ENCODE measurements around the gene DENR.

DNA sequence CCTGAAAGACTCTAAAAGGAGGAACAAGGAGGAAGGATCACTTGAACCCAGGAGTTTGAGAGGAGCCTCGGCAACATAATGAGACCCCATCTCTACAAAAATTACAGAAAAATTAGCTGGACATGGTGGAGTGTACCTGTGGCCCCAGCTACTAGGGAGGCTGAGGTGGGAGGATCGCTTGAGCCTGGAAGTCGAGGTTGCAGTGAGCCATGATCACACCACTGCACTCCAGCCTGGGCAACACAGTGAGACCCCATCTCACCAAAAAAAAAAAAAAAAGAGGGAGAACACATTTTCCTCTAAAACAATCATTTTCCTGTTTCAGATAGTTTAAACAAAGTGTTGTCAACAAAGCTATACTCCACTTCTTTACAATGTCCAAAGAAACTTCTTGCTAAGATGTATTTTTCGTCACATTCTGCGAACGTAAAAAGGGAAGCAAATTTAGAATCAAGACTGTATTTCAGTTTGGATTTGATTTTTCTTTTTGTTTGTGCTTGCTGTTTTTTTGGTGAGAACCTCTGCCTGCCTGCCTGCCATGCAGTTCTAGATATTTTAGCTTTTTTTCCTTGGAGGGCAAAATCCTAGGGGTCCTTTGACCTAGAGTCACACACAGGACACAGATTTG, 27.1 kb upstream of the DENR start:
- TF ChIP-seq POLR2A (IDR thresholded peaks at IDR 0.05): no peak
- TF ChIP-seq, protein P1, sequence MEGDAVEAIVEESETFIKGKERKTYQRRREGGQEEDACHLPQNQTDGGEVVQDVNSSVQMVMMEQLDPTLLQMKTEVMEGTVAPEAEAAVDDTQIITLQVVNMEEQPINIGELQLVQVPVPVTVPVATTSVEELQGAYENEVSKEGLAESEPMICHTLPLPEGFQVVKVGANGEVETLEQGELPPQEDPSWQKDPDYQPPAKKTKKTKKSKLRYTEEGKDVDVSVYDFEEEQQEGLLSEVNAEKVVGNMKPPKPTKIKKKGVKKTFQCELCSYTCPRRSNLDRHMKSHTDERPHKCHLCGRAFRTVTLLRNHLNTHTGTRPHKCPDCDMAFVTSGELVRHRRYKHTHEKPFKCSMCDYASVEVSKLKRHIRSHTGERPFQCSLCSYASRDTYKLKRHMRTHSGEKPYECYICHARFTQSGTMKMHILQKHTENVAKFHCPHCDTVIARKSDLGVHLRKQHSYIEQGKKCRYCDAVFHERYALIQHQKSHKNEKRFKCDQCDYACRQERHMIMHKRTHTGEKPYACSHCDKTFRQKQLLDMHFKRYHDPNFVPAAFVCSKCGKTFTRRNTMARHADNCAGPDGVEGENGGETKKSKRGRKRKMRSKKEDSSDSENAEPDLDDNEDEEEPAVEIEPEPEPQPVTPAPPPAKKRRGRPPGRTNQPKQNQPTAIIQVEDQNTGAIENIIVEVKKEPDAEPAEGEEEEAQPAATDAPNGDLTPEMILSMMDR (IDR thresholded peaks at IDR 0.05): no peak

Measured in Peyer's patch (tissue), 4 donors.